Dedifferentiated amniotic fluid mesenchymal stem cell (primary cell): ENCODE results near the gene ADGRG3.

Experiments used
- DNase-seq: peaks from one replicate; pipeline ENCODE4 v3.0.0-alpha.2; 2016; ENCODE audit errors: extremely low spot score

Gene ADGRG3

DNA sequence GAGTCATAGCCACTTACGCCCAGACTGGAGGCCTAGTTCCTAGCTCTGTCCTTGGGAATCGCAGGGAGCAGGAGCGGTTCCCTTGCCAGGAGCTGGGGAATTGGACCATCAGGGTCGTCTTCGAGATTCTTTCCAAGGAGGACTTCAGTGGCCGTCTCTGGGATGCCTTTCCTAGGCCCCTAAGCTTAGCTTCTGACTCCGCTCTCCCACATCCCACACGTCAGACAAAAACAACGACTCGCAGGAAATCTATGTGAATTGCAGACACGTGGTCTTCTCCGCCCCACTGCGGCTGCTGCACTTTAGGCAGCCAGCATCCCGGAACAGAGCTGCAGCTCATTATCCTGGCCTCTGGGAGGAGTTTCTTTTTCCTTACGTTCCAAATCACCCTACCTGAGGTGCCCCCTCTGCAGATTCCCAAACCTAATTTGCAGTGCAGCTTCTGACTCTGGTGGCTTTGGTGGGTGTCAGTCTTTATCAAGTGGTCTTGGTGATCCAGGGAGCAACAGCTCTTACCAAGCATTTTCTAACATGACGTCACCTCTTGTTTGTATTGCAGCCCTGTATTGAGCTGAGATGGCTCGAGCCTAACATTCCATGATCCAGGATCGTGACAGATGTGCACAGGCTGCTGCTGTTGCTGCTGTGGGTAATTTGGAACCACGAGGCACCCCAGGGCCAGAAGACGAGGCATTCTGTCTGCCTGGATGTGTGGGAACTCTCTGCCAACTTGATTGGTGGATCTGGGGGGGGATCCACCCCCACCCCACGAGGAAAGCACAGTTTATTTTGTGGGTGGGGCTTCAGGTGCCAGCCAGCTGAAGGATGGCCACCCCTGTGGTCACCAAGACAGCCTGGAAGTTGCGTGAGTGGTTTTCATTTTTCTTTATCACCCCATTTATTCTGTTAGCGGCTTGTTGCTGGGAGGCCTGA is 68.6 kb downstream of the ADGRG3 start:
- peak; percentile 40 for DNase-seq

- DNase-seq: no peak
Observed at GRCh38 chr16:57738844-57739243, 70.7 kb downstream of the ADGRG3 start.
